HepG2 (cell line): ENCODE data around the gene AUNIP. TPM values are rescaled to one million over a fixed set of nuclear protein-coding genes. Genes with fewer than 3 reads are reported as not detected.

Experiments used
- CC2D1A ChIP-seq: sonication (generic); formaldehyde crosslinking; IDR thresholded peaks from 2 replicates; pipeline ENCODE4 v1.8.1; 2023; ENCODE audit warnings: mild to moderate bottlenecking, missing genetic modification reagents
- ELF1 ChIP-seq: sonication (generic); formaldehyde crosslinking; IDR thresholded peaks from 2 replicates; pipeline ENCODE4 v1.4.0; 2020; ENCODE audit warnings: missing genetic modification reagents
- FIP1L1 ChIP-seq: fragments of 200-400 bp; formaldehyde crosslinking; IDR thresholded peaks from 2 replicates; pipeline ENCODE4 v1.6.1; 2018; ENCODE audit warnings: low read depth, mild to moderate bottlenecking, low read length, moderate library complexity, borderline replicate concordance; ENCODE audit not compliant: insufficient read depth
- FOSL1 ChIP-seq: sonication (generic); formaldehyde crosslinking; IDR thresholded peaks from 2 replicates; pipeline ENCODE4 v1.9.0; 2021; ENCODE audit warnings: missing genetic modification reagents, borderline replicate concordance
- KDM3A ChIP-seq: IDR thresholded peaks from 2 replicates; pipeline ENCODE4 v1.6.1; 2018; ENCODE audit warnings: low read depth, missing compliant biosample characterization
- MLXIP ChIP-seq: sonication (generic); formaldehyde crosslinking; IDR thresholded peaks from 2 replicates; pipeline ENCODE4 v1.9.0; 2021; ENCODE audit warnings: missing genetic modification reagents, borderline replicate concordance
- RBFOX2 ChIP-seq: fragments of 200-400 bp; formaldehyde crosslinking; IDR thresholded peaks from 2 replicates; pipeline ENCODE4 v1.6.1; 2017; ENCODE audit warnings: low read depth, mild to moderate bottlenecking, low read length
- REPIN1 ChIP-seq: sonication (generic); formaldehyde crosslinking; IDR thresholded peaks from 2 replicates; pipeline ENCODE4 v1.8.0; 2022; ENCODE audit warnings: missing genetic modification reagents, low read depth, mild to moderate bottlenecking, borderline replicate concordance
- RXRA ChIP-seq: sonication (generic); formaldehyde crosslinking; IDR thresholded peaks from 2 replicates; pipeline ENCODE4 v1.5.1; 2020; ENCODE audit warnings: missing genetic modification reagents
- RXRB ChIP-seq: IDR thresholded peaks from 2 replicates; pipeline ENCODE4 v1.6.1; 2016; ENCODE audit warnings: borderline replicate concordance, missing genetic modification reagents, missing compliant biosample characterization
- SIN3A ChIP-seq: IDR thresholded peaks from 2 replicates; pipeline ENCODE4 v1.6.1; 2011; ENCODE audit warnings: low read depth, mild to moderate bottlenecking, control low read depth, low read length, borderline replicate concordance
- SRSF4 ChIP-seq: fragments of 200-400 bp; formaldehyde crosslinking; IDR thresholded peaks from one replicate; pipeline ENCODE4 v1.6.1; 2018; ENCODE audit warnings: mild to moderate bottlenecking, low read depth, low read length, moderate library complexity; ENCODE audit not compliant: poor library complexity, severe bottlenecking
- TAF1 ChIP-seq: sonication (generic); formaldehyde crosslinking; IDR thresholded peaks from 2 replicates; pipeline ENCODE4 v1.4.0; 2020; ENCODE audit warnings: missing genetic modification reagents
- ZIK1 ChIP-seq: sonication (generic); formaldehyde crosslinking; IDR thresholded peaks from 2 replicates; pipeline ENCODE4 v1.5.0; 2020; ENCODE audit warnings: mild to moderate bottlenecking, low read depth, missing genetic modification reagents, borderline replicate concordance
- ZNF350 ChIP-seq: sonication (generic); formaldehyde crosslinking; IDR thresholded peaks from 2 replicates; pipeline ENCODE4 v1.4.0; 2020; ENCODE audit warnings: mild to moderate bottlenecking, low read depth, missing genetic modification reagents, borderline replicate concordance
- ZNF367 ChIP-seq: sonication (generic); formaldehyde crosslinking; IDR thresholded peaks from 2 replicates; pipeline ENCODE4 v1.4.0; 2020; ENCODE audit warnings: missing genetic modification reagents, borderline replicate concordance
- ZNF501 ChIP-seq: sonication (generic); formaldehyde crosslinking; IDR thresholded peaks from 2 replicates; pipeline ENCODE4 v1.5.1; 2020; ENCODE audit warnings: mild to moderate bottlenecking, moderate library complexity, missing genetic modification reagents
- ZNF510 ChIP-seq: sonication (generic); formaldehyde crosslinking; IDR thresholded peaks from 2 replicates; pipeline ENCODE4 v1.4.0; 2020; ENCODE audit warnings: low read depth, mild to moderate bottlenecking, missing genetic modification reagents
- ZNF570 ChIP-seq: sonication (generic); formaldehyde crosslinking; IDR thresholded peaks from 2 replicates; pipeline ENCODE4 v1.4.0; 2020; ENCODE audit warnings: mild to moderate bottlenecking, missing genetic modification reagents, borderline replicate concordance
- ZNF605 ChIP-seq: sonication (generic); formaldehyde crosslinking; IDR thresholded peaks from 2 replicates; pipeline ENCODE4 v1.8.0; 2022; ENCODE audit warnings: mild to moderate bottlenecking, missing genetic modification reagents
- ZNF644 ChIP-seq: IDR thresholded peaks from 2 replicates; pipeline ENCODE4 v1.6.1; 2016; ENCODE audit warnings: low read depth
- ZNF878 ChIP-seq: sonication (generic); formaldehyde crosslinking; IDR thresholded peaks from 2 replicates; pipeline ENCODE4 v1.8.1; 2023; ENCODE audit warnings: mild to moderate bottlenecking, missing genetic modification reagents, moderate library complexity
- polyA plus RNA-seq, 8 experiments: library from polyadenylated mRNA; depleted of rRNA in 3 of 8; stranded (reverse) in 7 of 8; unstranded in 1 of 8; fragments of >200 nt; fragmentation: Illumina TruSeq in 4 of 8; extraction: Trizol in 4 of 8; gene quantifications; 2 replicates each; pipeline versions ENCODE4 v1.2.1 to v1.2.3, GENCODE V29; 2011 to 2016; ENCODE audit warnings: low read depth in 4 of 8, missing spikeins in 1 of 8, mixed read lengths in 1 of 8; ENCODE audit not compliant: insufficient read depth in 1 of 8
- total RNA-seq, 5 experiments: library from RNA; depleted of rRNA; stranded (reverse); fragments of >200 nt; fragmentation: Illumina TruSeq; extraction: Trizol; gene quantifications; 2 replicates each; pipeline ENCODE4 v1.2.3, GENCODE V29; 2016; ENCODE audit warnings: low read depth in 1 of 5
- TF ChIP-seq, protein P1 (sequence below), 2 experiments: sonication (generic) in 1 of 2; formaldehyde crosslinking in 1 of 2; IDR thresholded peaks; 2 replicates each; pipeline versions ENCODE4 v1.4.0 to v1.6.1; 2018 to 2020; ENCODE audit warnings: missing genetic modification reagents in 2 of 2, borderline replicate concordance in 1 of 2, low read depth in 1 of 2, mild to moderate bottlenecking in 1 of 2, missing biosample characterization in 1 of 2

AUNIP gene
- total and polyA plus RNA-seq, 2 of the 13 experiments (the other 11 are each of a cell fraction or from before 2014, with no cell fraction given): 3.8 to 12.3 TPM

- TF ChIP-seq REPIN1 (CRISPR knock-in tag) (peak; percentile 72), MLXIP (0 out of 2 replicates have a peak, but pooled peaks have one; percentile 10), TAF1 (peak; percentile 83), ZNF367 (CRISPR knock-in tag) (no peak), SIN3A (no peak; the same call in 1 of the 2 replicates), FIP1L1 (no peak), ZNF350 (CRISPR knock-in tag) (peak; percentile 61), RXRA (CRISPR knock-in tag) (peak; percentile 87), CC2D1A (CRISPR knock-in tag) (no peak), ZNF510 (no peak), SRSF4 (no peak), KDM3A (CRISPR knock-in tag) (peak; percentile 58; the same call in 1 of the 2 replicates), ZNF570 (CRISPR knock-in tag) (peak; percentile 24; the same call in 1 of the 2 replicates), RXRB (CRISPR knock-in tag) (peak; percentile 61; the same call in 1 of the 2 replicates), ZNF605 (CRISPR knock-in tag) (no peak), FOSL1 (CRISPR knock-in tag) (no peak), ZIK1 (CRISPR knock-in tag) (peak; percentile 60; the same call in 1 of the 2 replicates), ZNF644 (CRISPR knock-in tag) (no peak), ELF1 (CRISPR knock-in tag) (peak; percentile 92), RBFOX2 (peak; percentile 93), ZNF501 (peak; percentile 74; the same call in 1 of the 2 replicates), ZNF878 (CRISPR knock-in tag) (no peak)
- TF ChIP-seq, protein P1, sequence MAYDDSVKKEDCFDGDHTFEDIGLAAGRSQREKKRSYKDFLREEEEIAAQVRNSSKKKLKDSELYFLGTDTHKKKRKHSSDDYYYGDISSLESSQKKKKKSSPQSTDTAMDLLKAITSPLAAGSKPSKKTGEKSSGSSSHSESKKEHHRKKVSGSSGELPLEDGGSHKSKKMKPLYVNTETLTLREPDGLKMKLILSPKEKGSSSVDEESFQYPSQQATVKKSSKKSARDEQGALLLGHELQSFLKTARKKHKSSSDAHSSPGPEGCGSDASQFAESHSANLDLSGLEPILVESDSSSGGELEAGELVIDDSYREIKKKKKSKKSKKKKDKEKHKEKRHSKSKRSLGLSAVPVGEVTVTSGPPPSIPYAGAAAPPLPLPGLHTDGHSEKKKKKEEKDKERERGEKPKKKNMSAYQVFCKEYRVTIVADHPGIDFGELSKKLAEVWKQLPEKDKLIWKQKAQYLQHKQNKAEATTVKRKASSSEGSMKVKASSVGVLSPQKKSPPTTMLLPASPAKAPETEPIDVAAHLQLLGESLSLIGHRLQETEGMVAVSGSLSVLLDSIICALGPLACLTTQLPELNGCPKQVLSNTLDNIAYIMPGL (CRISPR knock-in tag; IDR thresholded peaks at IDR 0.05; ENCODE audit: borderline replicate concordance in 1 of 2, low read depth in 1 of 2): peak; percentile 81 to 86
These were observed 39.6 kb downstream of the AUNIP start, which contains the start of gene MTFR1L (continued) for GRCh38 chr1:25819491-25820246.
